HepG2 (cell line): ENCODE measurements around the gene HAPLN2. TPM values are rescaled to one million over a fixed set of nuclear protein-coding genes. Genes with fewer than 3 reads are reported as not detected.

Source experiments
- ATAC-seq: fragments of 200-7000 bp; cut with Tn5 transposase; 3 replicates; pipeline ENCODE4 v1.9.1; 2020; ENCODE audit warnings: mild to moderate bottlenecking, moderate library complexity
- BruUV-seq: library from RNA; stranded (reverse); fragments of 400-500 nt; replicated peaks from 2 replicates; lab custom pipeline; 2021; lab: Mats Ljungman, UMichigan
- CTCF ChIA-PET: fragments of 300-600 bp; formaldehyde crosslinking; extraction: SDS; loops from one replicate; lab custom pipeline; 2021; ENCODE audit warnings: low total read pairs, inconsistent platforms, low intra/inter-chr PET ratio; lab: Yijun Ruan, JAX
- POLR2A ChIA-PET: fragments of 350-600 bp; sonication (Branson Sonifier 250); formaldehyde crosslinking; loops from one replicate; lab custom pipeline; 2020; ENCODE audit warnings: antibody characterized with exemption, inconsistent platforms; lab: Yijun Ruan, JAX
- DNase-seq: peaks from one replicate; pipeline ENCODE4 v3.0.0-alpha.2; 2015; ENCODE audit warnings: low spot score
- FAIRE-seq: peaks from 3 replicates; lab custom pipeline; 2011; peaks lifted over from hg19 to GRCh38; lab: Jason Lieb, UNC
- H2AFZ ChIP-seq: one replicate; pipeline ENCODE4 v1.6.1; 2011; ENCODE audit warnings: low read length, inconsistent platforms
- H3K27ac ChIP-seq: fragments of 300-600 bp; 3 replicates; pipeline ENCODE4 v1.8.0; 2011; ENCODE audit warnings: mixed run types, mild to moderate bottlenecking, mixed read lengths, low read length, inconsistent platforms; ENCODE audit not compliant: insufficient read depth; ENCODE audit errors: extremely low read length
- H3K27me3 ChIP-seq, 2 experiments: fragments of 200-600 bp in 1 of 2; 2 replicates in 1 of 2; 3 replicates in 1 of 2; pipeline versions ENCODE4 v1.6.0 to v1.8.0; 2011; ENCODE audit warnings: low read length in 2 of 2, mild to moderate bottlenecking in 2 of 2, moderate library complexity in 2 of 2, inconsistent platforms in 1 of 2; ENCODE audit not compliant: insufficient read depth in 2 of 2, control insufficient read depth in 1 of 2
- H3K36me3 ChIP-seq, 2 experiments: fragments of 200-600 bp in 1 of 2; replicated peaks in 1 of 2; 2 replicates in 1 of 2; 3 replicates in 1 of 2; pipeline versions ENCODE4 v1.5.1 to v1.8.0; 2011; ENCODE audit warnings: low read length in 2 of 2, inconsistent platforms in 1 of 2; ENCODE audit not compliant: insufficient read depth in 2 of 2, control insufficient read depth in 1 of 2
- H3K4me1 ChIP-seq: 2 replicates; pipeline ENCODE4 v1.5.1; 2012; ENCODE audit warnings: low read length, inconsistent platforms; ENCODE audit not compliant: insufficient read depth
- H3K4me2 ChIP-seq: 2 replicates; pipeline ENCODE4 v1.6.0; 2011; ENCODE audit warnings: low read depth, low read length, inconsistent platforms
- H3K4me3 ChIP-seq, 3 experiments: fragments of 200-600 bp in 1 of 3; sonication (generic), shearing (Covaris generic) in 1 of 3; replicated peaks in 1 of 3; 2 replicates each; pipeline ENCODE4 v1.5.1; 2011 to 2016; ENCODE audit warnings: low read length in 3 of 3, inconsistent platforms in 2 of 3, low read depth in 2 of 3, mild to moderate bottlenecking in 2 of 3, control low read depth in 1 of 3, mixed read lengths in 1 of 3; ENCODE audit not compliant: insufficient read depth in 1 of 3
- H3K79me2 ChIP-seq: one replicate; pipeline ENCODE4 v1.6.1; 2011; ENCODE audit warnings: low read length, inconsistent platforms; ENCODE audit not compliant: insufficient read depth
- H3K9ac ChIP-seq: 2 replicates; pipeline ENCODE4 v1.6.0; 2011; ENCODE audit warnings: mild to moderate bottlenecking, low read depth, low read length, inconsistent platforms; ENCODE audit not compliant: insufficient read depth
- H3K9me3 ChIP-seq: 2 replicates; pipeline ENCODE4 v1.5.1; 2012; ENCODE audit warnings: mild to moderate bottlenecking, low read length
- H4K20me1 ChIP-seq: 2 replicates; pipeline ENCODE4 v1.6.0; 2011; ENCODE audit warnings: inconsistent platforms, mild to moderate bottlenecking, low read length, moderate library complexity; ENCODE audit not compliant: insufficient read depth
- ARID4A ChIP-seq: sonication (generic); formaldehyde crosslinking; IDR thresholded peaks from 2 replicates; pipeline ENCODE4 v1.5.0; 2020; ENCODE audit warnings: mild to moderate bottlenecking, missing genetic modification reagents, borderline replicate concordance
- FOXA1 ChIP-seq, 2 experiments: fragments of 450-650 bp in 1 of 2; sonication (generic) in 1 of 2; formaldehyde crosslinking in 1 of 2; IDR thresholded peaks; 2 replicates each; pipeline versions ENCODE4 v1.4.0 to v1.6.1; 2016 to 2020; ENCODE audit warnings: missing genetic modification reagents in 1 of 2
- HBP1 ChIP-seq: IDR thresholded peaks from 2 replicates; pipeline ENCODE4 v1.6.1; 2016; ENCODE audit warnings: low read depth, control low read depth
- HNF4A ChIP-seq: sonication (generic); formaldehyde crosslinking; IDR thresholded peaks from 2 replicates; pipeline ENCODE4 v1.4.0; 2020; ENCODE audit warnings: missing genetic modification reagents
- JUND ChIP-seq: sonication (generic); formaldehyde crosslinking; IDR thresholded peaks from 2 replicates; pipeline ENCODE4 v1.8.0; 2022; ENCODE audit warnings: mild to moderate bottlenecking, missing genetic modification reagents
- KAT8 ChIP-seq: IDR thresholded peaks from 2 replicates; pipeline ENCODE4 v1.6.1; 2016; ENCODE audit warnings: missing genetic modification reagents, missing compliant biosample characterization
- KLF11 ChIP-seq: IDR thresholded peaks from 2 replicates; pipeline ENCODE4 v1.6.1; 2016; ENCODE audit warnings: missing compliant biosample characterization
- LRRFIP1 ChIP-seq: sonication (generic); formaldehyde crosslinking; conservative IDR thresholded peaks from 2 replicates; pipeline ENCODE4 v1.4.0; 2020; ENCODE audit warnings: missing genetic modification reagents
- PHF20 ChIP-seq: sonication (generic); formaldehyde crosslinking; IDR thresholded peaks from 2 replicates; pipeline ENCODE4 v1.5.0; 2020; ENCODE audit warnings: mild to moderate bottlenecking, missing genetic modification reagents
- PPARG ChIP-seq: conservative IDR thresholded peaks from 2 replicates; pipeline ENCODE4 v1.6.1; 2016; ENCODE audit warnings: missing biosample characterization, missing genetic modification reagents
- WGBS: methylation state at CpG from one replicate; pipeline ENCODE4 v1.1.6; 2017; ENCODE audit warnings: low lambda C conversion rate; 5-methylcytosine and 5-hydroxymethylcytosine counted together
- in situ Hi-C: cut with HindIII; loops from 2 replicates; pipeline ENCODE4 v1.10.0; 2017; ENCODE audit warnings: low pct_unique_long_range_greater_than_20kb; ENCODE audit not compliant: extremely low pct_ligation_motif_present
- intact Hi-C: fragments of 100-400 bp; cut with micrococcal nuclease; formaldehyde crosslinking; loops from one replicate; pipeline ENCODE4 v1.10.0; 2022; ENCODE audit not compliant: unreplicated experiment
- polyA plus RNA-seq, 8 experiments: library from polyadenylated mRNA; depleted of rRNA in 3 of 8; stranded (reverse) in 7 of 8; unstranded in 1 of 8; fragments of >200 nt; fragmentation: Illumina TruSeq in 4 of 8; extraction: Trizol in 4 of 8; gene quantifications; 2 replicates each; pipeline versions ENCODE4 v1.2.1 to v1.2.3, GENCODE V29; 2011 to 2016; ENCODE audit warnings: low read depth in 4 of 8, missing spikeins in 1 of 8, mixed read lengths in 1 of 8; ENCODE audit not compliant: insufficient read depth in 1 of 8
- total RNA-seq, 5 experiments: library from RNA; depleted of rRNA; stranded (reverse); fragments of >200 nt; fragmentation: Illumina TruSeq; extraction: Trizol; gene quantifications; 2 replicates each; pipeline ENCODE4 v1.2.3, GENCODE V29; 2016; ENCODE audit warnings: low read depth in 1 of 5

Gene HAPLN2
- total and polyA plus RNA-seq, 2 of the 13 experiments (the other 11 are each of a cell fraction or from before 2014, with no cell fraction given): not detected

GRCh38 chr1:156581661-156582387, 37.4 kb upstream of the HAPLN2 start (continued):
- TF ChIP-seq ARID4A (CRISPR knock-in tag): 0 out of 2 replicates have a peak, but pooled peaks have one; percentile 28
- TF ChIP-seq, all 625 proteins: peak for 9

GRCh38 chr1:156582388-156583017, 36.7 kb upstream of the HAPLN2 start:
- WGBS: 7% methylated on average over 8 of the region's 9 CpGs
- 0 out of 2 replicates have a peak, but pooled peaks cover 14% of the 10 kb centered on the region for H3K4me1 ChIP-seq
- no peak for FAIRE-seq
- CTCF ChIA-PET: interaction anchor here (5.8 kb wide), 1 partner anchor 26 kb away, joined by 86 read pairs; no protein-coding TSS in a partner anchor
- peak; percentile 27 for ATAC-seq
- no peak overlapping the region for H3K27ac ChIP-seq
- H3K4me3 ChIP-seq: peak overlapping the region in 2 of 3 experiments; percentile 2 to 50; a peak in 3 of 6 replicates
- BruUV-seq: no TSS peak
- peaks cover 6 to 39% of the 10 kb centered on the region in 2 experiments; a peak in 4 of 5 replicates for H3K27me3 ChIP-seq
- no peaks in the 10 kb centered on the region for H4K20me1 ChIP-seq
- H3K36me3 ChIP-seq: no peaks in the 10 kb centered on the region
- H3K9me3 ChIP-seq: no peaks in the 10 kb centered on the region
- H3K4me2 ChIP-seq: peak overlapping the region; percentile 72
- intact Hi-C loops: loop anchor here (5.0 kb wide), 1 partner anchor 80 kb away; the partner anchor contains the start of gene MEF2D
- POLR2A ChIA-PET: interaction anchor here (1.0 to 1.6 kb wide), 3 partner anchors 9 to 78 kb away, joined by 5 to 10 read pairs (median 6); partner anchors contain the start of gene NAXE
- in situ Hi-C loops: no loop called here
- H3K9ac ChIP-seq: peak overlapping the region; percentile 58
- H3K79me2 ChIP-seq: no peaks in the 10 kb centered on the region
- DNase-seq: no peak
- peak overlapping the region; percentile 77 for H2AFZ ChIP-seq
- no peak for TF ChIP-seq LRRFIP1 (CRISPR knock-in tag)
- TF ChIP-seq HNF4A (CRISPR knock-in tag): no peak
- TF ChIP-seq JUND (CRISPR knock-in tag): no peak
- no peak for TF ChIP-seq HBP1 (CRISPR knock-in tag)
- no peak for TF ChIP-seq PPARG (CRISPR knock-in tag)
- TF ChIP-seq FOXA1 (IDR thresholded peaks at IDR 0.05): no peak
- no peak for TF ChIP-seq FOXA1 (CRISPR knock-in tag; IDR thresholded peaks at IDR 0.05)
- no peak for TF ChIP-seq KAT8 (CRISPR knock-in tag)
- TF ChIP-seq KLF11: no peak
- 0 out of 2 replicates have a peak, but pooled peaks have one; percentile 25 for TF ChIP-seq PHF20
